Measurements from ENCODE around the gene CDH4. TPM values are rescaled to one million over a fixed set of nuclear protein-coding genes. Genes with fewer than 3 reads are reported as not detected.

The CDH4 gene
- total RNA-seq, 1 donor from 2014 or later = 2.9 TPM

DNA sequence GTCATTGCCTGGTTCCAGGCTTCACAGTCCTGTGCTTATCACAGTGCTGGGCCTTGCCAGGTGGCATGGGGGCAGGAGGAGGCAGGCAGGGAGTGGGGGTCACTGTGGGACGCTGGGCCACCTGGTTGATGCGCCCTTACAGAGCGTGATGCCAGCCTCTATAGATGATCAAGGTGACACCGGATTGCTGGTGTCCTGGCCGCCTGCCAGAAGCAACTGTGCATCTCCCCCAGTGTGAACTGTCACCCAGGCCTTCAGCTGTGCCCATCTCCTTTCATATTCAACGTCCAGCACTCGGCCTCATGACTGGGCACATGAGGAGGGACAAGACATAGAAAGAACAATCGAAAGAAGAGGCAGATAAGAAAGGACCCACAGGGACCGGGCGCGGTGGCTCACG is 494.7 kb downstream of the CDH4 start:
- Histone ChIP-seq H2AFZ (replicated peaks) (no peak overlapping the region), H3K36me3 (no peaks in the 10 kb centered on the region), H3K27ac (no peak overlapping the region), H3K9ac (no peak overlapping the region), H3K27me3 (peaks cover 2% of the 10 kb centered on the region), H3K4me1 (no peaks in the 10 kb centered on the region), H4K20me1 (ENCODE audit: low read depth) (no peaks in the 10 kb centered on the region), H3K4me3 (no peak overlapping the region), H3K79me2 (ENCODE audit: low read depth) (no peaks in the 10 kb centered on the region), H3F3A (ENCODE audit: low read depth) (no peaks in the 10 kb centered on the region), H3K4me2 (no peak overlapping the region), H3K9me3 (ENCODE audit: low read depth) (no peaks in the 10 kb centered on the region)
- no peaks in the 10 kb centered on the region for H3K27me3 Mint-ChIP-seq (ENCODE audit: insufficient read depth, low read depth)
- no peak overlapping the region for H3K27ac Mint-ChIP-seq
- TF ChIP-seq EZH2phosphoT487 (IDR thresholded peaks at IDR 0.05) = no peak
- TF ChIP-seq, protein P1, sequence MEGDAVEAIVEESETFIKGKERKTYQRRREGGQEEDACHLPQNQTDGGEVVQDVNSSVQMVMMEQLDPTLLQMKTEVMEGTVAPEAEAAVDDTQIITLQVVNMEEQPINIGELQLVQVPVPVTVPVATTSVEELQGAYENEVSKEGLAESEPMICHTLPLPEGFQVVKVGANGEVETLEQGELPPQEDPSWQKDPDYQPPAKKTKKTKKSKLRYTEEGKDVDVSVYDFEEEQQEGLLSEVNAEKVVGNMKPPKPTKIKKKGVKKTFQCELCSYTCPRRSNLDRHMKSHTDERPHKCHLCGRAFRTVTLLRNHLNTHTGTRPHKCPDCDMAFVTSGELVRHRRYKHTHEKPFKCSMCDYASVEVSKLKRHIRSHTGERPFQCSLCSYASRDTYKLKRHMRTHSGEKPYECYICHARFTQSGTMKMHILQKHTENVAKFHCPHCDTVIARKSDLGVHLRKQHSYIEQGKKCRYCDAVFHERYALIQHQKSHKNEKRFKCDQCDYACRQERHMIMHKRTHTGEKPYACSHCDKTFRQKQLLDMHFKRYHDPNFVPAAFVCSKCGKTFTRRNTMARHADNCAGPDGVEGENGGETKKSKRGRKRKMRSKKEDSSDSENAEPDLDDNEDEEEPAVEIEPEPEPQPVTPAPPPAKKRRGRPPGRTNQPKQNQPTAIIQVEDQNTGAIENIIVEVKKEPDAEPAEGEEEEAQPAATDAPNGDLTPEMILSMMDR (IDR thresholded peaks at IDR 0.05) = no peak
- no peak for TF ChIP-seq EZH2 (IDR thresholded peaks at IDR 0.05)
- H3K4me1 Mint-ChIP-seq = peaks cover 2% of the 10 kb centered on the region
- DNase-seq (ENCODE audit: low spot score) = no peak
- H3K36me3 Mint-ChIP-seq = peaks cover 8% of the 10 kb centered on the region
- no peak overlapping the region for H3K4me3 Mint-ChIP-seq
- peaks cover 20% of the 10 kb centered on the region for H3K9me3 Mint-ChIP-seq

DNA sequence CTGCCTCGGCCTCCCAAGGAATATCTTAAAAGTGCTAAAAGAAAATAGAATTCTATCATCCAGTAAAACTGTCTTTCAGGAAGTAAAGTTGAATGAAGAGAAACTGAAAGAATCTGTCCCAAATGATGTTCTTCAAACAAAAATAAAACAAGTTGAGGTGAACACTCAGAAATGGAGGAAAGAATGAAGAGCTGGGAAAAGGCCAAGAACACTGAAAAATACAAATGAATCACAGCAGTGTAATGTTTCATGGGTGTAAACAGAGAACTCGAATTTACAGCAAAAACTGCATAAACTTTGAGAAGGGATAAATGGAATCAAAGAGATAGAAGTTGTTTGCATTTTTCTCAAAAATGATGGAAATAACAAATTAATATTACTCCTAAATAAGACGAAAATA is 496.3 kb downstream of the CDH4 start:
- TF ChIP-seq, protein P1 (IDR thresholded peaks at IDR 0.05) = no peak
- no peak for TF ChIP-seq EZH2phosphoT487 (IDR thresholded peaks at IDR 0.05)
- TF ChIP-seq EZH2 (IDR thresholded peaks at IDR 0.05) = no peak
- Histone ChIP-seq H3K36me3 (no peaks in the 10 kb centered on the region), H3K4me2 (no peak overlapping the region), H4K20me1 (ENCODE audit: low read depth) (no peaks in the 10 kb centered on the region), H3K9ac (no peak overlapping the region), H3K4me3 (no peak overlapping the region), H3K4me1 (peaks cover 4% of the 10 kb centered on the region), H3K27ac (no peak overlapping the region), H3K27me3 (peaks cover 2% of the 10 kb centered on the region), H3K79me2 (ENCODE audit: low read depth) (no peaks in the 10 kb centered on the region), H3F3A (ENCODE audit: low read depth) (no peaks in the 10 kb centered on the region), H2AFZ (replicated peaks) (no peak overlapping the region), H3K9me3 (ENCODE audit: low read depth) (no peaks in the 10 kb centered on the region)
- no peak for DNase-seq (ENCODE audit: low spot score)
- peaks cover 9% of the 10 kb centered on the region for H3K4me1 Mint-ChIP-seq
- H3K27ac Mint-ChIP-seq = no peak overlapping the region
- no peaks in the 10 kb centered on the region for H3K27me3 Mint-ChIP-seq (ENCODE audit: insufficient read depth, low read depth)
- peaks cover 8% of the 10 kb centered on the region for H3K36me3 Mint-ChIP-seq
- peaks cover 20% of the 10 kb centered on the region for H3K9me3 Mint-ChIP-seq
- no peak overlapping the region for H3K4me3 Mint-ChIP-seq

DNA sequence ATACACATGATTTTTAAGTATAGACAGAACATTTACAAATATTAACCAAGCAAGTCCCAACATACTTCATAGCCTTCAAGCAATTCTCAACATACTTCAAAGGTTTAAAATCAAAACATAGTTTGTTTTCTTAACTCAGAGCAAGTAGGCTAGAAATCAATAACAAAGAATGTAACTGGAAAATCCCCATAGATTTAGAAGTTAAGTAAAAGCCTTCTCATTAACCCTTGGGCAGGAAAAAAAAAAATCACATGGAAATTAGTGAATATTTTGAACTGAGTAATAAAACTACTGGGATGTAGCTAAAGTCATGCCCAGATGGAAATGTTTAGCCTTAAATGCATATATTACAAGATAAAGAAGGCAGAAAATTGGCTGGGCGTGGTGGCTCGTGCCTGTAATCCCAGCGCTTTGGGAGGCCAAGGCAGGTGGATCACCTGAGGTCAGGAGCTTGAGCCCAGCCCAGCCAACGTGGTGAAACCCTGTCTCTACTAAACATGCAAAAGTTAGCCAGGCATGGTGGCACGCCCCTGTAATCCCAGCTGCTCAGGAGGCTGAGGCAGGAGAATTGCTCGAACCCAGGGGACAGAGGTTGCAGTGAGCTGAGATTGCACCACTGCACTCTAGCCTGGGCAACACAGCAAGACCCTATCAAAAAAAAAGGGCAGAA is 497.5 kb downstream of the CDH4 start:
- no peak overlapping the region for H3K27ac ChIP-seq
- H3K4me1 ChIP-seq = peaks cover 4% of the 10 kb centered on the region
- H3K27me3 ChIP-seq = peaks cover 2% of the 10 kb centered on the region
- H3K36me3 Mint-ChIP-seq = peaks cover 8% of the 10 kb centered on the region
- TF ChIP-seq EZH2 (IDR thresholded peaks at IDR 0.05) (no peak), EZH2phosphoT487 (IDR thresholded peaks at IDR 0.05) (no peak)
- TF ChIP-seq, protein P1 (IDR thresholded peaks at IDR 0.05) = no peak
- peaks cover 20% of the 10 kb centered on the region for H3K9me3 Mint-ChIP-seq
- H3K4me2 ChIP-seq = no peak overlapping the region
- H3K9me3 ChIP-seq (ENCODE audit: low read depth) = no peaks in the 10 kb centered on the region
- no peak overlapping the region for H3K27ac Mint-ChIP-seq
- no peak overlapping the region for H3K4me3 Mint-ChIP-seq
- peaks cover 15% of the 10 kb centered on the region for H3K4me1 Mint-ChIP-seq
- no peak for DNase-seq (ENCODE audit: low spot score)
- no peaks in the 10 kb centered on the region for H3F3A ChIP-seq (ENCODE audit: low read depth)
- H3K79me2 ChIP-seq (ENCODE audit: low read depth) = no peaks in the 10 kb centered on the region
- H3K36me3 ChIP-seq = no peaks in the 10 kb centered on the region
- no peaks in the 10 kb centered on the region for H4K20me1 ChIP-seq (ENCODE audit: low read depth)
- no peak overlapping the region for H3K4me3 ChIP-seq
- H3K27me3 Mint-ChIP-seq (ENCODE audit: insufficient read depth, low read depth) = no peaks in the 10 kb centered on the region
- H2AFZ ChIP-seq (replicated peaks) = no peak overlapping the region
- H3K9ac ChIP-seq = no peak overlapping the region

Measured in neural progenitor cell (in vitro differentiated cells).